ENCODE measurements around the gene RHEB. TPM values are rescaled to one million over a fixed set of nuclear protein-coding genes. Genes with fewer than 3 reads are reported as not detected.
A peak's percentile ranks its signal among the peaks of the same experiment; 100 is the strongest.

The RHEB gene
- total and polyA plus RNA-seq, 2 of the 13 experiments (the other 11 are each of a cell fraction or from before 2014, with no cell fraction given) = 55.0 to 77.6 TPM

DNA sequence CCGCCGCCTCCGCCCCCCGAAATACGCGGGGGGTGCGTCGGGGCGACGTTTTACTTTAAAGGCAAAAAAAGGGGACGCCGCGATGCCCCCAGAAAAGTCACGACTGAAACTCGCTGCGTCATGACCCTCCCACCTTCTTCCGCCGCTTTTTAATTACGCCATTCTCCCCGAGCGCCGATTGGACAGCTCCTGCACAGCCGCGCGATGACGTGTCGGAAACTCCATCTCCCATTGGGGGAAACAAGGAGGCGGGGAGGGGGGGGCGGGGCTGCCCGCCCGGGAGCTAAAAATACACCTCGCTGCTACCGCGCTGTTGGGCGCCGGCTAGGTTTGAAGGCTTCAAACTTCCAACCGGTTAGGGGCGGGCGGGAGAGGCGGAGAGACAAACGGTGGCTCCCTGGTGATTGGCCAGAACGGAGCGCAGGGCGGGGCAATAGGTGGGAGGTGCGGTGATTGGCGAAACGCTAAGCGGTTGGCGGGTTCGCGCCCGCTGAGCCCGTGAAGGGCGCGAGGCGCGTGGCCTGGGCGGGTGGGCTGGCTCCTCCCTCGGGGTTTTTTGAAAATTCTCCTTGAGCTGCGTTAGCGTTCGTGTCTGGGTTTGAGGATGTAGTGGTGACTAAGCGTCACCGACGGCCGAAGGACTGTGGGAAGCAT, at the start of gene RHEB (continued):
- TF ChIP-seq NPAS2 (CRISPR knock-in tag; IDR thresholded peaks at IDR 0.05; ENCODE audit: borderline replicate concordance) (no peak), ZNF432 (CRISPR knock-in tag; IDR thresholded peaks at IDR 0.05; ENCODE audit: borderline replicate concordance) (no peak), ZNF34 (CRISPR knock-in tag; IDR thresholded peaks at IDR 0.05; ENCODE audit: borderline replicate concordance) (no peak), MAZ (IDR thresholded peaks at IDR 0.05; ENCODE audit: borderline replicate concordance, low read depth, low read length) (0 out of 2 replicates have a peak, but pooled peaks have one; percentile 50), MAZ (CRISPR knock-in tag; IDR thresholded peaks at IDR 0.05; ENCODE audit: low read depth) (no peak), ZNF709 (CRISPR knock-in tag; IDR thresholded peaks at IDR 0.05) (no peak), ZNF235 (CRISPR knock-in tag; IDR thresholded peaks at IDR 0.05; ENCODE audit: borderline replicate concordance) (no peak), ZNF205 (CRISPR knock-in tag; IDR thresholded peaks at IDR 0.05) (no peak), CBX2 (IDR thresholded peaks at IDR 0.05; ENCODE audit: low read depth, low read length) (no peak), CBX2 (CRISPR knock-in tag; IDR thresholded peaks at IDR 0.05; ENCODE audit: low read depth) (no peak), HDAC2 (CRISPR knock-in tag; IDR thresholded peaks at IDR 0.05) (no peak), HNRNPH1 (optimal IDR thresholded peaks at IDR 0.05; ENCODE audit: low read depth, low read length) (no peak), ZNF660 (CRISPR knock-in tag; IDR thresholded peaks at IDR 0.05; ENCODE audit: borderline replicate concordance, low read depth) (no peak), ZNF274 (CRISPR knock-in tag; IDR thresholded peaks at IDR 0.05) (0 out of 2 replicates have a peak, but pooled peaks have one; percentile 31), GZF1 (CRISPR knock-in tag; IDR thresholded peaks at IDR 0.05) (no peak), TCF7 (IDR thresholded peaks at IDR 0.05; ENCODE audit: low read depth) (no peak), ZBTB25 (CRISPR knock-in tag; IDR thresholded peaks at IDR 0.05) (no peak), KDM6A (CRISPR knock-in tag; IDR thresholded peaks at IDR 0.05; ENCODE audit: low read depth) (no peak), ZBTB8A (CRISPR knock-in tag; IDR thresholded peaks at IDR 0.05; ENCODE audit: borderline replicate concordance, low read depth) (no peak), ZNF17 (CRISPR knock-in tag; IDR thresholded peaks at IDR 0.05) (no peak), ZNF282 (IDR thresholded peaks at IDR 0.05; ENCODE audit: partially characterized antibody) (no peak)
- TF ChIP-seq, protein P1, sequence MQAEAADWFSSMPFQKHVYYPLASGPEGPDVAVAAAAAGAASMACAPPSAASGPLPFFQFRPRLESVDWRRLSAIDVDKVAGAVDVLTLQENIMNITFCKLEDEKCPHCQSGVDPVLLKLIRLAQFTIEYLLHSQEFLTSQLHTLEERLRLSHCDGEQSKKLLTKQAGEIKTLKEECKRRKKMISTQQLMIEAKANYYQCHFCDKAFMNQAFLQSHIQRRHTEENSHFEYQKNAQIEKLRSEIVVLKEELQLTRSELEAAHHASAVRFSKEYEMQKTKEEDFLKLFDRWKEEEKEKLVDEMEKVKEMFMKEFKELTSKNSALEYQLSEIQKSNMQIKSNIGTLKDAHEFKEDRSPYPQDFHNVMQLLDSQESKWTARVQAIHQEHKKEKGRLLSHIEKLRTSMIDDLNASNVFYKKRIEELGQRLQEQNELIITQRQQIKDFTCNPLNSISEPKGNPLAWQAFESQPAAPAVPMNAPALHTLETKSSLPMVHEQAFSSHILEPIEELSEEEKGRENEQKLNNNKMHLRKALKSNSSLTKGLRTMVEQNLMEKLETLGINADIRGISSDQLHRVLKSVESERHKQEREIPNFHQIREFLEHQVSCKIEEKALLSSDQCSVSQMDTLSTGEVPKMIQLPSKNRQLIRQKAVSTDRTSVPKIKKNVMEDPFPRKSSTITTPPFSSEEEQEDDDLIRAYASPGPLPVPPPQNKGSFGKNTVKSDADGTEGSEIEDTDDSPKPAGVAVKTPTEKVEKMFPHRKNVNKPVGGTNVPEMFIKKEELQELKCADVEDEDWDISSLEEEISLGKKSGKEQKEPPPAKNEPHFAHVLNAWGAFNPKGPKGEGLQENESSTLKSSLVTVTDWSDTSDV (CRISPR knock-in tag; IDR thresholded peaks at IDR 0.05) = no peak
- TF ChIP-seq, protein P2, sequence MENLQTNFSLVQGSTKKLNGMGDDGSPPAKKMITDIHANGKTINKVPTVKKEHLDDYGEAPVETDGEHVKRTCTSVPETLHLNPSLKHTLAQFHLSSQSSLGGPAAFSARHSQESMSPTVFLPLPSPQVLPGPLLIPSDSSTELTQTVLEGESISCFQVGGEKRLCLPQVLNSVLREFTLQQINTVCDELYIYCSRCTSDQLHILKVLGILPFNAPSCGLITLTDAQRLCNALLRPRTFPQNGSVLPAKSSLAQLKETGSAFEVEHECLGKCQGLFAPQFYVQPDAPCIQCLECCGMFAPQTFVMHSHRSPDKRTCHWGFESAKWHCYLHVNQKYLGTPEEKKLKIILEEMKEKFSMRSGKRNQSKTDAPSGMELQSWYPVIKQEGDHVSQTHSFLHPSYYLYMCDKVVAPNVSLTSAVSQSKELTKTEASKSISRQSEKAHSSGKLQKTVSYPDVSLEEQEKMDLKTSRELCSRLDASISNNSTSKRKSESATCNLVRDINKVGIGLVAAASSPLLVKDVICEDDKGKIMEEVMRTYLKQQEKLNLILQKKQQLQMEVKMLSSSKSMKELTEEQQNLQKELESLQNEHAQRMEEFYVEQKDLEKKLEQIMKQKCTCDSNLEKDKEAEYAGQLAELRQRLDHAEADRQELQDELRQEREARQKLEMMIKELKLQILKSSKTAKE (CRISPR knock-in tag; IDR thresholded peaks at IDR 0.05; ENCODE audit: borderline replicate concordance) = no peak
- TF ChIP-seq, protein P3, sequence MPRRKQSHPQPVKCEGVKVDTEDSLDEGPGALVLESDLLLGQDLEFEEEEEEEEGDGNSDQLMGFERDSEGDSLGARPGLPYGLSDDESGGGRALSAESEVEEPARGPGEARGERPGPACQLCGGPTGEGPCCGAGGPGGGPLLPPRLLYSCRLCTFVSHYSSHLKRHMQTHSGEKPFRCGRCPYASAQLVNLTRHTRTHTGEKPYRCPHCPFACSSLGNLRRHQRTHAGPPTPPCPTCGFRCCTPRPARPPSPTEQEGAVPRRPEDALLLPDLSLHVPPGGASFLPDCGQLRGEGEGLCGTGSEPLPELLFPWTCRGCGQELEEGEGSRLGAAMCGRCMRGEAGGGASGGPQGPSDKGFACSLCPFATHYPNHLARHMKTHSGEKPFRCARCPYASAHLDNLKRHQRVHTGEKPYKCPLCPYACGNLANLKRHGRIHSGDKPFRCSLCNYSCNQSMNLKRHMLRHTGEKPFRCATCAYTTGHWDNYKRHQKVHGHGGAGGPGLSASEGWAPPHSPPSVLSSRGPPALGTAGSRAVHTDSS (CRISPR knock-in tag; conservative IDR thresholded peaks at IDR 0.05) = no peak

All from HepG2 (cell line).